OCI-LY1 (cell line): Measurements from ENCODE around the gene TMIGD3.

Experiments
- H2AFZ ChIP-seq: fragments of 200-600 bp; sonication (generic), shearing (Covaris generic); 2 replicates; pipeline ENCODE4 v1.6.0; 2014; ENCODE audit warnings: antibody characterized with exemption, mild to moderate bottlenecking, low read length
- H3F3A ChIP-seq: fragments of 200-600 bp; sonication (generic), shearing (Covaris generic); 2 replicates; pipeline ENCODE4 v1.6.0; 2014; ENCODE audit warnings: mild to moderate bottlenecking, antibody characterized with exemption, low read length, moderate library complexity; ENCODE audit not compliant: insufficient read depth
- H3K27ac ChIP-seq: fragments of 200-600 bp; sonication (generic); 2 replicates; pipeline ENCODE4 v1.5.1; 2014; ENCODE audit warnings: low read length, mixed run types, mild to moderate bottlenecking, low read depth; ENCODE audit not compliant: poor library complexity, severe bottlenecking
- H3K27me3 ChIP-seq: fragments of 200-600 bp; sonication (generic); 2 replicates; pipeline ENCODE4 v1.6.0; 2014; ENCODE audit warnings: antibody characterized with exemption, mild to moderate bottlenecking, low read length, moderate library complexity; ENCODE audit not compliant: insufficient read depth
- H3K36me3 ChIP-seq: fragments of 200-600 bp; sonication (generic); 2 replicates; pipeline ENCODE4 v1.6.1; 2014; ENCODE audit warnings: mild to moderate bottlenecking, antibody characterized with exemption, low read length, moderate library complexity, mixed read lengths; ENCODE audit not compliant: insufficient read depth
- H3K4me1 ChIP-seq: fragments of 200-600 bp; sonication (generic); 2 replicates; pipeline ENCODE4 v1.5.1; 2014; ENCODE audit warnings: mild to moderate bottlenecking, low read length, moderate library complexity; ENCODE audit not compliant: insufficient read depth, severe bottlenecking
- H3K4me2 ChIP-seq: fragments of 200-600 bp; sonication (generic), shearing (Covaris generic); 2 replicates; pipeline ENCODE4 v1.6.1; 2014; ENCODE audit warnings: low read length
- H3K4me3 ChIP-seq: fragments of 200-600 bp; sonication (generic); 2 replicates; pipeline ENCODE4 v1.5.1; 2014; ENCODE audit warnings: low read length, low read depth, mild to moderate bottlenecking, mixed read lengths; ENCODE audit not compliant: poor library complexity, severe bottlenecking
- H3K79me2 ChIP-seq: fragments of 200-600 bp; shearing (Covaris generic); 2 replicates; pipeline ENCODE4 v1.6.1; 2016; ENCODE audit warnings: mixed run types, low read length, mixed read lengths; ENCODE audit not compliant: insufficient read depth
- H3K9ac ChIP-seq: fragments of 200-600 bp; sonication (generic), shearing (Covaris generic); 2 replicates; pipeline ENCODE4 v1.6.1; 2014; ENCODE audit warnings: mild to moderate bottlenecking, low read length, mixed read lengths
- H3K9me2 ChIP-seq: fragments of 200-600 bp; sonication (generic), shearing (Covaris generic); 2 replicates; pipeline ENCODE4 v1.6.1; 2014; ENCODE audit warnings: low read depth, mild to moderate bottlenecking, low read length, mixed read lengths
- H3K9me3 ChIP-seq: fragments of 200-600 bp; shearing (Covaris generic); 2 replicates; pipeline ENCODE4 v1.6.1; 2014; ENCODE audit warnings: low read length, mixed read lengths
- H4K20me1 ChIP-seq: fragments of 200-600 bp; sonication (generic), shearing (Covaris generic); 2 replicates; pipeline ENCODE4 v1.6.0; 2016; ENCODE audit warnings: mild to moderate bottlenecking, low read length; ENCODE audit not compliant: insufficient read depth
- EZH2 ChIP-seq: fragments of 200-600 bp; sonication (generic), shearing (Covaris generic); IDR thresholded peaks from 2 replicates; pipeline ENCODE4 v1.8.0; 2017; ENCODE audit warnings: borderline replicate concordance, mixed run types, mild to moderate bottlenecking, antibody characterized with exemption, low read length, moderate library complexity, mixed read lengths
- TF ChIP-seq, protein P1 (sequence below): fragments of 200-600 bp; sonication (generic), shearing (Covaris generic); IDR thresholded peaks from 2 replicates; pipeline ENCODE4 v1.5.1; 2017; ENCODE audit warnings: mild to moderate bottlenecking, antibody characterized with exemption, low read length, moderate library complexity, mixed read lengths

TMIGD3 gene

GRCh38 chr1:111520053-111520452, 16.6 kb upstream of the TMIGD3 start:
- no peak overlapping the region for H3K4me2 ChIP-seq
- no peak overlapping the region for H3K9ac ChIP-seq
- no peaks in the 10 kb centered on the region for H3K9me2 ChIP-seq
- no peaks in the 10 kb centered on the region for H4K20me1 ChIP-seq
- no peak overlapping the region for H2AFZ ChIP-seq
- H3K27me3 ChIP-seq, result no peaks in the 10 kb centered on the region
- H3K79me2 ChIP-seq, result no peaks in the 10 kb centered on the region
- H3K4me3 ChIP-seq, result no peak overlapping the region
- H3K36me3 ChIP-seq, result no peaks in the 10 kb centered on the region
- no peaks in the 10 kb centered on the region for H3F3A ChIP-seq
- no peak for TF ChIP-seq EZH2
- TF ChIP-seq, protein P1, sequence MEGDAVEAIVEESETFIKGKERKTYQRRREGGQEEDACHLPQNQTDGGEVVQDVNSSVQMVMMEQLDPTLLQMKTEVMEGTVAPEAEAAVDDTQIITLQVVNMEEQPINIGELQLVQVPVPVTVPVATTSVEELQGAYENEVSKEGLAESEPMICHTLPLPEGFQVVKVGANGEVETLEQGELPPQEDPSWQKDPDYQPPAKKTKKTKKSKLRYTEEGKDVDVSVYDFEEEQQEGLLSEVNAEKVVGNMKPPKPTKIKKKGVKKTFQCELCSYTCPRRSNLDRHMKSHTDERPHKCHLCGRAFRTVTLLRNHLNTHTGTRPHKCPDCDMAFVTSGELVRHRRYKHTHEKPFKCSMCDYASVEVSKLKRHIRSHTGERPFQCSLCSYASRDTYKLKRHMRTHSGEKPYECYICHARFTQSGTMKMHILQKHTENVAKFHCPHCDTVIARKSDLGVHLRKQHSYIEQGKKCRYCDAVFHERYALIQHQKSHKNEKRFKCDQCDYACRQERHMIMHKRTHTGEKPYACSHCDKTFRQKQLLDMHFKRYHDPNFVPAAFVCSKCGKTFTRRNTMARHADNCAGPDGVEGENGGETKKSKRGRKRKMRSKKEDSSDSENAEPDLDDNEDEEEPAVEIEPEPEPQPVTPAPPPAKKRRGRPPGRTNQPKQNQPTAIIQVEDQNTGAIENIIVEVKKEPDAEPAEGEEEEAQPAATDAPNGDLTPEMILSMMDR, result no peak
- no peak overlapping the region for H3K27ac ChIP-seq
- H3K9me3 ChIP-seq, result no peaks in the 10 kb centered on the region
- H3K4me1 ChIP-seq, result peaks cover 30% of the 10 kb centered on the region

GRCh38 chr1:111517469-111518225, 14.2 kb upstream of the TMIGD3 start:
- Histone ChIP-seq H3K79me2 (no peaks in the 10 kb centered on the region), H3K27me3 (no peaks in the 10 kb centered on the region), H3K27ac (peak overlapping the region; percentile 37), H3K9ac (no peak overlapping the region), H3K9me3 (no peaks in the 10 kb centered on the region), H3K4me1 (peaks cover 50% of the 10 kb centered on the region), H3K4me3 (no peak overlapping the region), H3K9me2 (no peaks in the 10 kb centered on the region), H2AFZ (no peak overlapping the region), H3F3A (no peaks in the 10 kb centered on the region), H3K36me3 (no peaks in the 10 kb centered on the region), H3K4me2 (no peak overlapping the region), H4K20me1 (no peaks in the 10 kb centered on the region)
- TF ChIP-seq EZH2, result no peak
- TF ChIP-seq, protein P1, result peak; percentile 9; the same call in 1 of the 2 replicates

GRCh38 chr1:111516005-111516535, 12.6 kb upstream of the TMIGD3 start:
- no peaks in the 10 kb centered on the region for H3F3A ChIP-seq
- H3K27ac ChIP-seq, result peak overlapping the region; percentile 37
- H3K4me1 ChIP-seq, result peaks cover 50% of the 10 kb centered on the region
- H2AFZ ChIP-seq, result 0 out of 2 replicates have a peak overlapping the region, but pooled peaks have one; percentile 16
- H3K9ac ChIP-seq, result peak overlapping the region; percentile 50
- no peaks in the 10 kb centered on the region for H3K9me2 ChIP-seq
- peak overlapping the region; percentile 72 for H3K4me2 ChIP-seq
- H3K27me3 ChIP-seq, result no peaks in the 10 kb centered on the region
- H3K36me3 ChIP-seq, result no peaks in the 10 kb centered on the region
- peak overlapping the region; percentile 54 for H3K4me3 ChIP-seq
- TF ChIP-seq EZH2, result no peak
- TF ChIP-seq, protein P1, result peak; percentile 82
- no peaks in the 10 kb centered on the region for H3K79me2 ChIP-seq
- no peaks in the 10 kb centered on the region for H4K20me1 ChIP-seq
- H3K9me3 ChIP-seq, result no peaks in the 10 kb centered on the region
